Measurements from ENCODE around the gene UBE2E3.
"Not testable (repeated sequence)": the region's sequence is repeated elsewhere in the genome, so short reads cannot be mapped to it uniquely, and the experiment has no call there.

The UBE2E3 gene

DNA sequence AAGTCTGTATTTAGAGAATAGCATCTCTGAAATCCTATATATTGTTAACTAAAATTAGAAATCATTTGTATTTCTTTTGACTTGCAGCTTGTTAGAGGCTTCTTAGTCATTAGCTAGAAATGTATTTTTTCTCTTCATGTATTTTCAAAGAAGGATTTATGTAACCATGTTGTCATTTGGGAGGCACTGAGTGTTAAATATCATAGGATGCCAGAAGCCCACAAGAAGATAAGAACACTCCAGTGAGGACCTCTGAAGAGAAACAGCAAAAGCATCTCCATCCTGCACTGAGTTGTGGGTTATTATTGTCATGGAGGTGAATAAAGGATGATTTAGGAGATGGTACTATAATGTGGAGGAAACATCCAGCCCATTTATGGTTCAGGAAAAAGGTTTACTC lies 93.5 kb downstream of the UBE2E3 start:
- no peak for DNase-seq (ENCODE audit: low read depth in 2 of 2)

DNA sequence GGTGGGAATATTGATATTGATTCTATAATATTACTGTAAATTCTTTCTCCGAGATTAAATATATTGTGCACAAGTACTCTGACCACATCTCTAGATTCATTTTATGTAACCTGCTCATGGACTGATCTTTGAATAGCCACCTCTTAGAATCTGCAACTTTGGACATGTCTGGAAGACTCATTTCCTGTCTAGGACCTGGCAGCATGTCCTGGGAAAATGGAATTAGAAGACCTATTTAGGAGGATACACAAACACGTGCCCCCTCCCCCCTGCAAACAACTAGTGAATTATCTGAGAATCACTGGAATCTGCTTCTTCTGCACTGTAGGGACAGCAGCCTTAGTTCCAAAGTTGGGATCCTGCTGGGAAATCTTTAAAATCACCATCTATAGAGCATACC lies 94.1 kb downstream of the UBE2E3 start:
- no peak for DNase-seq (ENCODE audit: low read depth in 2 of 2)

DNA sequence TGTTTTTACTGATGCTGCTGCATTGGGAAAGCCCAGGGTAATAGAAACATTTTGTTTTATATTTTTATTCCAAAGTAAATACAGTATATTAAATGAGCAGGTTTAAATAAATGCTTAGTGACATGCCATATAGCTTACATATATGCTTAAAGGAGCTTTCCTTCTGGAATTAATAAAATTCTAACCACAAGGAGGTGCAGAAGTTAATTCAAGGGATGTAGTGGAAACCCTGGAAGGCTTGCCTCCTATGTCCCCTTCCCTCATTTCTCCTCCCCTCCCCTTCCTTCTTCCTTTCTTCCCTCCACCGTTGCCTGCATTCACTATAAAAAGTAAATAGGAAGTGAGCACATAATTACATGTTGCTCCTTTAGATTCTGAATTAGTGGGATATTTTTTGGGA lies 96.3 kb downstream of the UBE2E3 start:
- DNase-seq (ENCODE audit: low read depth in 2 of 2), result no peak

DNA sequence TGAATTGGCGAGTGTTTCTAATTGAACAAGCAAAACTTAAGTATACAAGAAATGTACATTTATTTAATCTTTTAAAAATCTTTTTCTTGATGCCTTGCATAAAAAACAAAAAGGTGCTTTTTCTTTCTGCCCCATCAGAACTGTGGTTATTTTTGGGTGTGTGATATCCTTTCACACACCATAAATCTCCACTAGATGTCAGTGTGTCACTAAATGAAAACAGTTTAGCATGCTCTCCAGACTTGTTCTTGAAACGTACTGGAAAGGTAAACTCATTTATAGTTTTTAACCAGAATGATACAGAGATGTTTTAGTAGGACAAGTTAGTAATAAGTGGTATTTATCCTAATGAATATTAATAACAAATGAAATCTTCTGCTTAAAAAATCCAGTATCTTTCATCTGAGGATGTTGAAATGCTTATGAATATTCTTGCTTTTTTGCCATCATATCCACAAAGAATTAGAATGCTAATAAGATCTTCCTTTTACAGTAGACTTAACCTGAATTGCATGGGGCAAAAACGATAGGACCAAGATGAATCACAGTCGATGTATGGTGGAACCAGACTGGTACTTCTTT lies 96.8 kb downstream of the UBE2E3 start:
- DNase-seq (ENCODE audit: low read depth in 2 of 2), result no peak

GRCh38 chr2:181083140-181083539 lies 102.7 kb downstream of the UBE2E3 start:
- no peak for DNase-seq (ENCODE audit: low read depth in 2 of 2)

DNA sequence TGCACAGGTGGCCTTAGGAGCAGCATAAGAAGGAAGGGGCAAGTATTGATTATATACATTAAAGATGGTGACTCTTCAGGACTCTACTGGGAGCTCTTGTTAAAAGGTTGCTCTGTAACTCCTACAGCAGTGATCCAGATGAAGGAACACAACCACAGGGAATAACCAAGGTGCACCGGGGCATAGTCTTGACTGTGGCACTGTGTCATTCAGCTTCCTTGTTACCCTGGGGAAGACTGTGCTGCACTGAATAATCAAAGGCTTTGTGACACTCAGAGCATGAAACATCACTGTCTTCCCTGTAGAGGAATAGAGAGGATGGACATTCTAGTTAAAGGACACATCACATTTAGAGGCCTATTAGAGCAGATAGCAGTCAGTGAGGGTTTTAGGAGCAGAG lies 105.3 kb downstream of the UBE2E3 start:
- DNase-seq (ENCODE audit: low read depth in 2 of 2), result no peak

DNA sequence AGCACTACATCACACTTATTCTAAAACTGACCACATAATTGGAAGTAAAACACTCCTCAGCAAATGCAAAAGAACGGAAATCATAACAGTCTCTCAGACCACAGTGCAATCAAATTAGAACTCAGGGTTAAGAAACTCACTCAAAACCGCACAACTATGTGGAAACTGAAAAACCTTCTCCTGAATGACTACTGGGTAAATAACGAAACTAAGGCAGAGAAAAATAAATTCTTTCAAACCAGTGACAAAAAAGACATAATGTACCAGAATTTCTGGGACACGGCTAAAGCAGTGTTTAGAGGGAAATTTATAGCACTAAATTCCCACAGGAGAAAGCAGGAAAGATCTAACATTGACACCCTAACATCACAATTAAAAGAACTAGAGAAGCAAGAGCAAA lies 111.5 kb downstream of the UBE2E3 start:
- not testable (repeated sequence) for DNase-seq (ENCODE audit: low read depth in 2 of 2)

DNA sequence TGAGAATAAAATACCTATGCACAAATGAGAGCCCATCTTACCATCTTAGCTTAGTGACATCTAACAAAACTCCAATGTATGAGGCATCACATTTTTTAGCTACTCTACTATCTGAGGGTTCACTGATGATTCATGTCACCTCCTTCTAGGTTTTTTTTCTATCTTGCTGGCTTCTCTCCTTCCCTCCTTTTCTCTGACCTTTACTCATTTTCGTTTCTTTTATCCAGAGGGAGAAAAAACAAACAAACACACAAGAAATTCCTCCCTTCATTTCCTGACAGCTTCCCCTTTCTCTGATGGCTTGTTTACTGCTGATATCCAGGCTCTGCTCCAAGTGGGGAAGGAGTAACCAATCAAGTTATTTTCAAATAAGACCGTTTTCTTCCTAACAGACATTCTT lies 115.1 kb downstream of the UBE2E3 start:
- no peak for DNase-seq (ENCODE audit: low read depth in 2 of 2)

DNA sequence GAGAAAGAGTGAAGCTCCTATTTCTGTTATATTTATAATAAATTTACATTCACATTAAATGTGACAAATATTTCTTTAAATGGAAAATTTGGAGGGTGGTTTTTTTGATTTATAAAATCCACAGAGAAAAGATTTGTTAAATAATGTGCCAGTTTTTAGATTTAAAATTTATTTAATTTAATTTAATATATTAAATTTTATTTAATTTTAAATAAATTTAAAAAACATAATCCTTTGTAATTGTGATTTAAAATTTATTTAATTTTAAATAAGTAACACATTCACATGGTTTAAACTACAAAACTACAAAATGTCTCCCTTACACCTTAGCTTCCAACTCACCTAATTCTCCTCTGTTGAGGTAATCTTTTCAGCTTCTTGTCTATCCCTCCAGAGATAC lies 123.3 kb downstream of the UBE2E3 start:
- DNase-seq (ENCODE audit: low read depth in 2 of 2), result no peak

DNA sequence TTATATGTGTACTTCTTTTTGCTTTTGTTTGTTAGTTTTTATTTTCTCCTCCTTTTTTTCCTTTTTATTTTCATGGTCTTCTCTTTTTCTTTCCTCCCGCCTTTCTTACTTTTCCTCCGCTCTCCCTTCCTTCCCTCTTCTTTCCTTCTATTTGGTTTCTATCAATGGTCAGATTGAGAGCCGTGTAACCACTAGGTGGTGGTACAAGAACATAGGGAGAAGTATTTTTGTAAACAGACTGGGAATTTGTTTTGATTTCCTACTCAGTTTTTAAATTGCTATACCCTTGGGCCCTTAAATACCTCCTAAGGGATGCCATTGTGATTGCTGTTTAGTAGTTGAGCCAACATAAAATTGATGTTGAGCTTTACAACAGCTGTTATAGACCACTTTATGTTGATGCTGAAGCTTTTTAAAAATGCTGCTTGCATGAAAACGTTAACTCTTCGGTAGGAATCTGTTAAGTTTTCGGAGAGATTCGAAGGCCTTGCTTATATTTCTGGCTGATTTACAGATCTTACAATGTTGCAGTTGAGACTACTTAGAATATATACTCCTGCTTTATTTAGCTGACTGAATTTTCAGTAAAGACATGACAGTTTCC lies 124.2 kb downstream of the UBE2E3 start:
- DNase-seq (ENCODE audit: low read depth in 2 of 2), result no peak

- no peak for DNase-seq (ENCODE audit: low read depth in 2 of 2)
These were observed 125.2 kb downstream of the UBE2E3 start for GRCh38 chr2:181105562-181105961.

- DNase-seq (ENCODE audit: low read depth in 2 of 2), result no peak
These were observed 125.8 kb downstream of the UBE2E3 start for GRCh38 chr2:181106229-181106628.

DNA sequence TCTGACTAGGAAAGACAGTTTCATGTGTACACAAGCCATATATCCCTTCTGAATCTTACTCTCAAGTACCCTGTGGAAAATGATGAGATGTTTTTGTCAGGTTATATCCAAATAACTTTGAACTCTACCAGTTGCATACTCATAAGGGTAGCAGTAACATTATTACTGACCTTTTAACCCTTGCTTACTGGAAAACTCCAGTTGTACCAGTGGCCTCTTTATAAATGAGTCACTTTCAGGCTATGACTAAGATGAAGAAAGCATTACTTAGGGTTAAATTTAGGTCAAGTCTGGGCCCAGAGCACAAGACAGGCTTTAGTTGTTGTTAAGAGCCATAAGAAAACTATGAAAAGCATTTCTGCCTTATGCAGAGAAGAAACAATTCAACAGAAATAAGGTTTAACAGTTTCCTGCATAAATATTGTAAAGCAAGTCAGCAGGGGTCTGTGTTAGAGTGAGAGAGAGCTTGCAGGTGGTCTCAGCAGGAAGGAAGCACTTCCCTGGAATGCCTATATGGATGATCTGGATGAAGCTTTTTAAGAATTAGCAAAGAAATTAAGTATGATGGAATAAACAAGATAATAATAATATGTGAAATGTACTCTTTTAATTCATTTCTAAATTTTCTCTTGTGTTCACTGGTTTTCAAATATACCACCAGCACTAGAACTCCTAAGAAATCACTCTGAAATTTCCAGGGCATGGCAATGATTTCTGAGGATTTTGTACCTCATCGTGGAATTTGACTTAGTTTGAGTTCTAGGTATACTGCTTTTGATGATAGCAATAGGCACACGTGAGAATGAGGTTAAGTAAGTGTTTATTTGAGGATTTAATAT lies 126.6 kb downstream of the UBE2E3 start:
- no peak for DNase-seq (ENCODE audit: low read depth in 2 of 2)

GRCh38 chr2:181107628-181107945 lies 127.2 kb downstream of the UBE2E3 start:
- no peak for DNase-seq (ENCODE audit: low read depth in 2 of 2)

DNA sequence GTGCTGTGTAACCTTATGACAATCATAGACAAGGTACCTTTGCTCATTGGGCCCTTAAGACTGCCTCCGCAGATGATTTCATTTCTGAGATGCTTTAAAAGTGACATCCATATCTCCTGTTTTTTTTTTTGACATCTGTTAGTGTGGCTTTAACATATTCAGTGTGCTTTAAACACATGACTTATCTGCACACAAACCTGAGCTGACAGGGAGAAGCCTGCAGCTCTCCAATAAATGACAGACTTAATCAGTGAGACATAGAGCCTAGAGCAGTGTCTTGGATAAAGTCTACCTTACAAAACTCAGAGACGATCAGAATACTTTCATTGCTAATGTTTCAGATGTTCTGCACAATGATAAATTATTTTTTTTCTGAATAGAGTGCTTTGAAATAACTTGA lies 130.7 kb downstream of the UBE2E3 start:
- no peak for DNase-seq (ENCODE audit: low read depth in 2 of 2)

DNA sequence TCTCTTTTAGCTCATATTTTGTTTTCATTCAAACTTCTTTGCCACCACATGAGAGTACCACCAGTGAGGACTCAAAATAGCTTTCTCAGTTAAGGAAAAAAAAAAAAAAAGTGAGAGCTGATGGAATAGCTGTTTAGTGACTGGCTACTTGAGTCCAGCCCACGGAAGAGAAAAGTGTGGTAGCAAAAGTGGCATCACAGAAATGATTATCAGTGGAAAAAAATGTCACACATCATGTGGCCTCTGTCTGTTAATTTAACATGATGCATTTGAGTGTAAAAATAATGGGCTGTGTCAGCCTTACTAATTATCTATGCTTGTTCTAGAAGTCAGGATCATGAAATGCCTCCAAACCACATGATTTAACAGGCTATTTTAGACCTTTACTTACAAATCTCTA lies 132.5 kb downstream of the UBE2E3 start:
- no peak for DNase-seq (ENCODE audit: low read depth in 2 of 2)
